ENCODE data around the gene OR2AK2. TPM values are rescaled to one million over a fixed set of nuclear protein-coding genes. Genes with fewer than 3 reads are reported as not detected.

OR2AK2 gene
- not detected in 2 replicates for total RNA-seq

DNA sequence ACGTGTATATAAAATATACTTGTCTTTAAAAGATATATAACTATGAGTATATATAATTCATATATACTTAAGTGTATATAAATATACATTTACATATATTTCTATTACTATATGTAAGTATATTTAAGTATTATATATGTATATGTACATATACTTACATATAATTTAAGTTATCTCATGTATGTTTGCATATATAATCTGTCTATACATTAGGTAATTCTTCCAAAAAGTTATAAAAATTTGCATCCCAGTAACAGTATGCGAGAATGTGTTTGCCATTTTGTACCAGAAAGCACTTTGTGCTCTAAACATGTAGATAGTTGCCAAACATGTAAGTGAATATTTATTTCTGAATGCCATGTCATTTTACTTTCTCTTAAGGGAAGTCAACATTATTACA, at the start of gene OR2AK2:
Gene OR2AK2 (plus strand): TSS at position 301 of the 400 bp plus-strand sequence. CDS start 144 bp downstream, outside the sequence.
- Histone ChIP-seq H3K4me3 (ENCODE audit: insufficient read depth, low read length) (no peak within 1 kb of the TSS), H2AFZ (ENCODE audit: low read length) (no peak within 1 kb of the TSS), H3K9me3 (ENCODE audit: low read depth, low read length) (no peaks in the 10 kb centered on the region), H3K4me2 (ENCODE audit: insufficient read depth, low read length) (no peak within 1 kb of the TSS), H4K20me1 (ENCODE audit: insufficient read depth, low read length) (no peaks in the 10 kb centered on the region), H3K4me1 (ENCODE audit: insufficient read depth, low read length) (no peaks in the 10 kb centered on the region), H3K27me3 (ENCODE audit: insufficient read depth, low read length) (no peaks in the 10 kb centered on the region), H3K79me2 (ENCODE audit: insufficient read depth, low read length) (no peaks in the 10 kb centered on the region), H3K36me3 (ENCODE audit: insufficient read depth, low read length) (no peaks in the 10 kb centered on the region), H3K27ac (ENCODE audit: low read depth, low read length) (no peak within 1 kb of the TSS)
- no peak for TF ChIP-seq CTCF (IDR thresholded peaks at IDR 0.05; ENCODE audit: extremely low read depth, low read depth, low read length)
- DNase-seq (ENCODE audit: insufficient read length, low spot score, missing footprints): no peak

DNA sequence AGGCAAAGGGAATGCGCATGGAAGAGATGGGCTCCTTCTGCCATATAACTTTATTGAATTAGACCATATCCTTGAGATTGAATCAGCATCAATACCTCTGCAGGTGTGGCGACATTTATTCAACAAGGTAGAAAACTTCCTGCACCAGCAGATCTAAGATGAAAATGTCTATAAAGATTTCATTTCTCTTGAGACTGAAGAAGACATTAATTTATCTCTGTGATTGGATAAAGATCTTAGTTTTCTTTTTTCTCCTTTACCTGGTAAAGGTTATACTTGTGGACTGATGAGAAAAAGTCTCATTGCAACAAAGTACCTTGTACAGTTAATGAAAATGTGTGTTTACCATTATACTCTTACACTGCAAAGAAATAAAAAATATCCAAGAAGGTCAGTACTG, 45.1 kb upstream of the OR2AK2 start, which contains the start of gene OR2T8:
Gene OR2T8 (plus strand): TSS at position 301 of the 400 bp plus-strand sequence. CDS start 766 bp downstream, outside the sequence.
- Histone ChIP-seq H3K4me3 (ENCODE audit: insufficient read depth, low read length) (no peak within 1 kb of the TSS), H3K4me1 (ENCODE audit: insufficient read depth, low read length) (no peaks in the 10 kb centered on the region), H3K27me3 (ENCODE audit: insufficient read depth, low read length) (no peaks in the 10 kb centered on the region), H2AFZ (ENCODE audit: low read length) (no peak within 1 kb of the TSS), H4K20me1 (ENCODE audit: insufficient read depth, low read length) (no peaks in the 10 kb centered on the region), H3K36me3 (ENCODE audit: insufficient read depth, low read length) (no peaks in the 10 kb centered on the region), H3K4me2 (ENCODE audit: insufficient read depth, low read length) (no peak within 1 kb of the TSS), H3K9me3 (ENCODE audit: low read depth, low read length) (peaks cover 3% of the 10 kb centered on the region), H3K79me2 (ENCODE audit: insufficient read depth, low read length) (no peaks in the 10 kb centered on the region), H3K27ac (ENCODE audit: low read depth, low read length) (no peak within 1 kb of the TSS)
- no peak for TF ChIP-seq CTCF (IDR thresholded peaks at IDR 0.05; ENCODE audit: extremely low read depth, low read depth, low read length)
- no peak for DNase-seq (ENCODE audit: insufficient read length, low spot score, missing footprints)

DNA sequence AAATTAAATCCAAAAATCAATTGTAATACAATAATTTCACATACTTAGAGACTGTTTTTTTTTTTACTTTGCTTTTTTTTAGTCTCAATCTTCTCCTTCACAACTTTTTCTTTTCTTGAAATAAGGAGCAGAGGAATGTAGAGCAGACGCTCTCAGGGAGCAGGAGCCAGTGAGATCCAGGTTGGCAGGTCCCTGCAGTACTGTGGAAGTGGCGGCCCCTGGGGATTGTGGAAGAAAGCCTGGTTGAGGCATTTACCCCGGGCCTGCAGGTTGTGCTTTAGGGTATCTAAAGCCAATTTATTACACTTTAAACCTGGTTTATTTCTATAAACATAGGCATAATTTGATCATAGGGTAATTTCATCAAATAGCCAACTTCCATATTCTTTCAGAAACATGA, 41.1 kb upstream of the OR2AK2 start:
- Histone ChIP-seq H3K9me3 (ENCODE audit: low read depth, low read length) (no peaks in the 10 kb centered on the region), H3K36me3 (ENCODE audit: insufficient read depth, low read length) (no peaks in the 10 kb centered on the region), H3K27me3 (ENCODE audit: insufficient read depth, low read length) (no peaks in the 10 kb centered on the region), H3K79me2 (ENCODE audit: insufficient read depth, low read length) (no peaks in the 10 kb centered on the region), H3K4me2 (ENCODE audit: insufficient read depth, low read length) (no peak overlapping the region), H3K4me3 (ENCODE audit: insufficient read depth, low read length) (no peak overlapping the region), H2AFZ (ENCODE audit: low read length) (no peak overlapping the region), H4K20me1 (ENCODE audit: insufficient read depth, low read length) (no peaks in the 10 kb centered on the region), H3K27ac (ENCODE audit: low read depth, low read length) (no peak overlapping the region), H3K4me1 (ENCODE audit: insufficient read depth, low read length) (no peaks in the 10 kb centered on the region)
- TF ChIP-seq CTCF (IDR thresholded peaks at IDR 0.05; ENCODE audit: extremely low read depth, low read depth, low read length): no peak
- no peak for DNase-seq (ENCODE audit: insufficient read length, low spot score, missing footprints)

DNA sequence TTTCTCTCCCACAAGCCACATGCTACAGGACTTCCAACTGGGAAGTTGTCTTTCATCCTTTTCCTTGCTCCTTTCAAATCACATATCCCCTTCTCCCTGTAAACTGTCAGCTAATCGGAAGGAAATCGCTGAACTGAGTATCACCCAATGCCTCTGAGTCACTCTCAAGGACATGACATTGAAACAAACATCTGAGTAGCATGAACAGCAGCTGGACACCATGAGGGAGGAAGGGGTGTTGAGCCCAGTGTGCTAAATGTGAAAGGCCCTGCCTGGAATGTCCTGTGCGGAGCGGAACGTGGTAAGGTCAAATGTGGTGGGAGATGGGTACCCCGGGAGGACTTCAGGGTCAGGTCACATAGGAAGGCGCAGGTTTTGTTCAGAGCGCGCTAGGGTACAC, 40.2 kb upstream of the OR2AK2 start, which contains the start of gene OR2AJ1:
Gene OR2AJ1 (plus strand): TSS at position 22 of the 400 bp plus-strand sequence. CDS start 8,880 bp downstream, outside the sequence.
- no peak for DNase-seq (ENCODE audit: insufficient read length, low spot score, missing footprints)
- Histone ChIP-seq H3K27me3 (ENCODE audit: insufficient read depth, low read length) (no peaks in the 10 kb centered on the region), H3K27ac (ENCODE audit: low read depth, low read length) (no peak within 1 kb of the TSS), H3K4me3 (ENCODE audit: insufficient read depth, low read length) (no peak within 1 kb of the TSS), H3K4me2 (ENCODE audit: insufficient read depth, low read length) (no peak within 1 kb of the TSS), H4K20me1 (ENCODE audit: insufficient read depth, low read length) (no peaks in the 10 kb centered on the region), H3K4me1 (ENCODE audit: insufficient read depth, low read length) (no peaks in the 10 kb centered on the region), H3K36me3 (ENCODE audit: insufficient read depth, low read length) (no peaks in the 10 kb centered on the region), H2AFZ (ENCODE audit: low read length) (no peak within 1 kb of the TSS), H3K79me2 (ENCODE audit: insufficient read depth, low read length) (no peaks in the 10 kb centered on the region), H3K9me3 (ENCODE audit: low read depth, low read length) (no peaks in the 10 kb centered on the region)
- no peak for TF ChIP-seq CTCF (IDR thresholded peaks at IDR 0.05; ENCODE audit: extremely low read depth, low read depth, low read length)

Measured in osteoblast (primary cell).